GM21526 (cell line): ENCODE measurements around the gene SLU7.

ENCODE experiments used
- ATAC-seq: cut with Tn5 transposase; IDR thresholded peaks from one replicate; pipeline ENCODE4 v1.9.1; 2021; ENCODE audit warnings: moderate library complexity; ENCODE audit not compliant: unreplicated experiment, low FRiP score

Gene SLU7

GRCh38 chr5:160369990-160370712, 48.7 kb downstream of the SLU7 start, which contains the start of gene C1QTNF2:
Gene C1QTNF2, minus strand, starts transcription at chr5:160370626. Its CDS starts 15,615 bp downstream, at chr5:160355011.
- no peak for ATAC-seq

GRCh38 chr5:160367885-160368284, 51.0 kb downstream of the SLU7 start:
- no peak for ATAC-seq

- ATAC-seq, result no peak
These were observed 51.6 kb downstream of the SLU7 start for GRCh38 chr5:160367261-160367660.

- ATAC-seq, result no peak
These were observed 52.7 kb downstream of the SLU7 start for GRCh38 chr5:160366230-160366629.

GRCh38 chr5:160363660-160364395, 55.1 kb downstream of the SLU7 start:
- no peak for ATAC-seq

- no peak for ATAC-seq
These were observed 55.7 kb downstream of the SLU7 start for GRCh38 chr5:160363211-160363610.

GRCh38 chr5:160361624-160362228, 57.2 kb downstream of the SLU7 start:
- no peak for ATAC-seq

GRCh38 chr5:160360310-160360709, 58.6 kb downstream of the SLU7 start:
- ATAC-seq, result no peak

- no peak for ATAC-seq
These were observed 59.1 kb downstream of the SLU7 start for GRCh38 chr5:160359816-160360215.

- ATAC-seq, result no peak
These were observed 59.6 kb downstream of the SLU7 start for GRCh38 chr5:160359242-160359641.

GRCh38 chr5:160357861-160358411, 60.9 kb downstream of the SLU7 start:
- no peak for ATAC-seq

GRCh38 chr5:160357394-160357793, 61.5 kb downstream of the SLU7 start:
- ATAC-seq, result no peak

- no peak for ATAC-seq
These were observed 62.1 kb downstream of the SLU7 start for GRCh38 chr5:160356550-160357347.

GRCh38 chr5:160354666-160355065, 64.2 kb downstream of the SLU7 start:
- no peak for ATAC-seq

- ATAC-seq, result no peak
These were observed 65.5 kb downstream of the SLU7 start for GRCh38 chr5:160353379-160353778.

GRCh38 chr5:160352308-160352707, 66.6 kb downstream of the SLU7 start:
- no peak for ATAC-seq
